GM23248 (cell line): ENCODE results near the gene AQP10. TPM values are rescaled to one million over a fixed set of nuclear protein-coding genes. Genes with fewer than 3 reads are reported as not detected.

Experiments
- DNase-seq: peaks from one replicate; pipeline ENCODE4 v3.0.0-alpha.2; 2015
- H2AFZ ChIP-seq: fragments of 200-600 bp; sonication (generic); 2 replicates; pipeline ENCODE4 v1.6.1; 2016; ENCODE audit warnings: antibody characterized with exemption
- H3F3A ChIP-seq: fragments of 200-600 bp; sonication (generic); 2 replicates; pipeline ENCODE4 v1.6.1; 2016; ENCODE audit warnings: mild to moderate bottlenecking, antibody characterized with exemption, mixed run types; ENCODE audit not compliant: insufficient read depth
- H3K27ac ChIP-seq: fragments of 200-600 bp; sonication (generic); 2 replicates; pipeline ENCODE4 v1.5.1; 2016; ENCODE audit warnings: mild to moderate bottlenecking
- H3K27me3 ChIP-seq: fragments of 200-600 bp; sonication (generic); replicated peaks from 2 replicates; pipeline ENCODE4 v1.6.1; 2016; ENCODE audit warnings: mild to moderate bottlenecking; ENCODE audit not compliant: insufficient read depth
- H3K36me3 ChIP-seq: fragments of 200-600 bp; sonication (generic); 2 replicates; pipeline ENCODE4 v1.6.1; 2016; ENCODE audit warnings: low read depth, mild to moderate bottlenecking
- H3K4me1 ChIP-seq: fragments of 200-600 bp; sonication (generic); 2 replicates; pipeline ENCODE4 v1.6.1; 2016; ENCODE audit warnings: mild to moderate bottlenecking; ENCODE audit not compliant: insufficient read depth
- H3K4me2 ChIP-seq: fragments of 200-600 bp; sonication (generic); one replicate; pipeline ENCODE4 v1.6.1; 2016; ENCODE audit warnings: mild to moderate bottlenecking; ENCODE audit not compliant: unreplicated experiment
- H3K4me3 ChIP-seq: fragments of 200-600 bp; sonication (generic); 2 replicates; pipeline ENCODE4 v1.5.1; 2016; ENCODE audit warnings: mild to moderate bottlenecking
- H3K79me2 ChIP-seq: fragments of 200-600 bp; sonication (generic); 2 replicates; pipeline ENCODE4 v1.6.1; 2016; ENCODE audit warnings: mild to moderate bottlenecking; ENCODE audit not compliant: insufficient read depth
- H3K9ac ChIP-seq: fragments of 200-600 bp; sonication (generic); 2 replicates; pipeline ENCODE4 v1.6.1; 2016; ENCODE audit warnings: mild to moderate bottlenecking
- H3K9me2 ChIP-seq: fragments of 200-600 bp; sonication (generic); 2 replicates; pipeline ENCODE4 v1.6.1; 2016; ENCODE audit warnings: mixed run types, mild to moderate bottlenecking, moderate library complexity; ENCODE audit not compliant: insufficient read depth
- H3K9me3 ChIP-seq: fragments of 200-600 bp; sonication (generic); one replicate; pipeline ENCODE4 v1.6.1; 2017; ENCODE audit warnings: low read depth
- H4K20me1 ChIP-seq: fragments of 200-600 bp; sonication (generic); 2 replicates; pipeline ENCODE4 v1.6.0; 2016; ENCODE audit not compliant: insufficient read depth
- EZH2 ChIP-seq: fragments of 200-600 bp; sonication (generic); IDR thresholded peaks from 2 replicates; pipeline ENCODE4 v1.6.1; 2018; ENCODE audit warnings: antibody characterized with exemption, mild to moderate bottlenecking; ENCODE audit not compliant: insufficient read depth, poor library complexity, severe bottlenecking
- EZH2phosphoT487 ChIP-seq: fragments of 200-600 bp; sonication (generic); IDR thresholded peaks from 2 replicates; pipeline ENCODE4 v1.6.1; 2018; ENCODE audit warnings: antibody characterized with exemption, moderate library complexity, mild to moderate bottlenecking, low read depth; ENCODE audit not compliant: insufficient read depth
- WGBS, 2 experiments: methylation state at CpG; one replicate each; pipeline ENCODE4 v1.1.6; 2015 to 2017; ENCODE audit warnings: low lambda C conversion rate in 2 of 2, low coverage in 1 of 2; ENCODE audit errors: missing lambda C conversion rate in 2 of 2; 5-methylcytosine and 5-hydroxymethylcytosine counted together
- in situ Hi-C: fragments of 300-500 bp; cut with MboI; formaldehyde crosslinking; loops from 2 replicates; pipeline ENCODE4 v1.15.0; 2020
- polyA plus RNA-seq: library from polyadenylated mRNA; unstranded; fragments of >200 nt; fragmentation: Nextera tagmentation; extraction: Ambion mirVana; gene quantifications from 2 replicates; pipeline ENCODE4 v1.2.1, GENCODE V29; 2016
- total RNA-seq: library from RNA; depleted of rRNA; stranded (reverse); fragments of >200 nt; shearing (Covaris generic); gene quantifications from 2 replicates; pipeline ENCODE4 v1.2.3, GENCODE V29; 2014

AQP10 gene
- total and polyA plus RNA-seq, 2 experiments from 2014 or later: not detected

GRCh38 chr1:154323493-154323892 lies 2.6 kb downstream of the AQP10 start:
- H3K36me3 ChIP-seq: no peaks in the 10 kb centered on the region
- H3K27me3 ChIP-seq: no peaks in the 10 kb centered on the region
- DNase-seq: no peak
- no peaks in the 10 kb centered on the region for H3F3A ChIP-seq
- H3K9ac ChIP-seq: no peak overlapping the region
- TF ChIP-seq EZH2 (no peak), EZH2phosphoT487 (no peak)
- H3K79me2 ChIP-seq: peaks cover 13% of the 10 kb centered on the region
- H3K27ac ChIP-seq: no peak overlapping the region
- no peaks in the 10 kb centered on the region for H3K9me2 ChIP-seq
- peaks cover 11% of the 10 kb centered on the region for H3K4me1 ChIP-seq
- no peaks in the 10 kb centered on the region for H4K20me1 ChIP-seq
- in situ Hi-C loops: no loop called here
- no peak overlapping the region for H3K4me2 ChIP-seq
- WGBS, 2 experiments: 69 to 73% methylated on average over 7 of the region's 7 CpGs
- no peak overlapping the region for H2AFZ ChIP-seq
- H3K4me3 ChIP-seq: no peak overlapping the region
- no peaks in the 10 kb centered on the region for H3K9me3 ChIP-seq

DNA sequence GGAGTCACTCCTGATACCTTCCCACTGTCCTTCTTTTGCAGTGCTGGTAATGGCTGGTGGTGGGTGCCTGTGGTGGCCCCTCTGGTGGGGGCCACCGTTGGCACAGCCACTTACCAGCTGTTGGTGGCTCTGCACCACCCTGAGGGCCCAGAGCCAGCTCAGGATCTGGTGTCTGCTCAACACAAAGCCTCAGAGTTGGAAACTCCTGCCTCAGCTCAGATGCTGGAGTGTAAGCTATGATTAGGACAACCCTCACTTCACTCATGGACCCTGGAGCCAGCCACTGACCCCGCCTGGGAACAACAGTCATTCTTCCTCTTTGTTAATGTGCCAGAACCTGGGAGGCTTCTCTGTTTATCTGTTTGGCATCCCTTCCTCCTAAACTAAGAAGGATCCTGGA lies 3.3 kb downstream of the AQP10 start:
- Histone ChIP-seq H3F3A (no peaks in the 10 kb centered on the region), H3K27me3 (no peaks in the 10 kb centered on the region), H3K9me2 (no peaks in the 10 kb centered on the region), H3K9me3 (no peaks in the 10 kb centered on the region), H3K9ac (peak overlapping the region; percentile 98; the same call in 1 of the 2 replicates), H3K36me3 (no peaks in the 10 kb centered on the region), H3K27ac (no peak overlapping the region), H3K4me1 (peaks cover 15% of the 10 kb centered on the region), H2AFZ (peak overlapping the region; percentile 90), H3K79me2 (peaks cover 20% of the 10 kb centered on the region), H4K20me1 (no peaks in the 10 kb centered on the region), H3K4me3 (peak overlapping the region; percentile 84; the same call in 1 of the 2 replicates), H3K4me2 (peak overlapping the region; percentile 78)
- TF ChIP-seq EZH2phosphoT487: no peak
- TF ChIP-seq EZH2: no peak
- WGBS, 2 experiments: 26 to 30% methylated on average over 2 of the region's 2 CpGs
- no peak for DNase-seq
- in situ Hi-C loops: no loop called here

- DNase-seq: peak; percentile 85
- 1% methylated on average over 45 to 56 of the region's 56 CpGs for WGBS, 2 experiments
- Histone ChIP-seq H3K9me2 (no peaks in the 10 kb centered on the region), H4K20me1 (0 out of 2 replicates have a peak, but pooled peaks cover 4% of the 10 kb centered on the region), H3K4me1 (peaks cover 17% of the 10 kb centered on the region), H3K4me2 (peak within 1 kb of the TSS; percentile 78), H3K9ac (peak within 1 kb of the TSS; percentile 98), H3K9me3 (no peaks in the 10 kb centered on the region), H2AFZ (peak within 1 kb of the TSS; percentile 90), H3K36me3 (no peaks in the 10 kb centered on the region), H3K4me3 (peak within 1 kb of the TSS; percentile 84), H3K27me3 (no peaks in the 10 kb centered on the region), H3K27ac (peak within 1 kb of the TSS; percentile 100), H3F3A (no peaks in the 10 kb centered on the region), H3K79me2 (peaks cover 27% of the 10 kb centered on the region)
- in situ Hi-C loops: no loop called here
- no peak for TF ChIP-seq EZH2
- no peak for TF ChIP-seq EZH2phosphoT487
Observed at GRCh38 chr1:154324669-154325582, 4.0 kb downstream of the AQP10 start, which contains the start of gene ATP8B2. Gene ATP8B2 (plus strand): TSS chr1:154325525. CDS start chr1:154328142, 2,617 bp downstream.

- TF ChIP-seq EZH2phosphoT487: no peak
- no peak for TF ChIP-seq EZH2
- Histone ChIP-seq H3K9ac (peak overlapping the region; percentile 98), H3K9me2 (no peaks in the 10 kb centered on the region), H3F3A (no peaks in the 10 kb centered on the region), H3K79me2 (peaks cover 34% of the 10 kb centered on the region), H3K9me3 (no peaks in the 10 kb centered on the region), H2AFZ (peak overlapping the region; percentile 45), H3K27ac (peak overlapping the region; percentile 100), H3K36me3 (no peaks in the 10 kb centered on the region), H3K4me3 (peak overlapping the region; percentile 84), H3K27me3 (no peaks in the 10 kb centered on the region), H3K4me2 (peak overlapping the region; percentile 78), H3K4me1 (peaks cover 17% of the 10 kb centered on the region), H4K20me1 (0 out of 2 replicates have a peak, but pooled peaks cover 4% of the 10 kb centered on the region)
- 1 to 2% methylated on average over 17 to 63 of the region's 63 CpGs for WGBS, 2 experiments
- in situ Hi-C loops: no loop called here
- peak; percentile 97 for DNase-seq
Observed at GRCh38 chr1:154325583-154326545, 5.0 kb downstream of the AQP10 start.
